Measurements from ENCODE around the gene GPC1. TPM values are rescaled to one million over a fixed set of nuclear protein-coding genes. Genes with fewer than 3 reads are reported as not detected.

The GPC1 gene
- total RNA-seq, 1 donor from 2014 or later, result 252 TPM

DNA sequence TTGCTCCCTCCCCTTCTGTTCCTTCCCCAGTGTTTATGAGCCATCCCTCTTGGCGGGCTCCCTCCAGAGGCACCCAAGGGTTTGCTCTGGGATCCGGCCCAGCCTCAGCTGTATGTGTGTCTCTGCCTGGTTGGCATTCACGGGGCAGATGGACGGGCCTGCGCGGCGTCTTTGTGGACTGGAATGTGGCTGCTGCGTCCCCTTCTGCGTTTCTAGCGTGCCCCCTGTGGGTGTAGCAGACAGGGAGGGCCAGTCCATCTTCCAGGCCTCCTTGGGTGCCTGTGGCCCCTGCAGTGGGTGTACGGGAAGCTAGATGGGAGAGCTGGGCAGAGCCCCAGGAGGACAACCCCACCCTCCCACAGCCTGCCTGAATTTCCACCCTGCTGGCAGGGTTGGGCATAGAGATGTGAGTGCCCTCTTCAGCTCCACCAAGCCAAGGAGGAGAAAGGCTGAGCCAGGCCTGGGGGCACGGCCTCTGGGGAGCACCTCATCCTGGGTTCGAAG lies 15.7 kb downstream of the GPC1 start:
- DNase-seq (ENCODE audit: low read depth) (no peak), FAIRE-seq (no peak)
- H3K4me1 Mint-ChIP-seq (ENCODE audit: low read depth, unreplicated experiment), result peaks cover 27% of the 10 kb centered on the region
- H3K4me1 ChIP-seq (ENCODE audit: insufficient read depth, low read length), result peaks cover 35% of the 10 kb centered on the region
- TF ChIP-seq, protein P1, sequence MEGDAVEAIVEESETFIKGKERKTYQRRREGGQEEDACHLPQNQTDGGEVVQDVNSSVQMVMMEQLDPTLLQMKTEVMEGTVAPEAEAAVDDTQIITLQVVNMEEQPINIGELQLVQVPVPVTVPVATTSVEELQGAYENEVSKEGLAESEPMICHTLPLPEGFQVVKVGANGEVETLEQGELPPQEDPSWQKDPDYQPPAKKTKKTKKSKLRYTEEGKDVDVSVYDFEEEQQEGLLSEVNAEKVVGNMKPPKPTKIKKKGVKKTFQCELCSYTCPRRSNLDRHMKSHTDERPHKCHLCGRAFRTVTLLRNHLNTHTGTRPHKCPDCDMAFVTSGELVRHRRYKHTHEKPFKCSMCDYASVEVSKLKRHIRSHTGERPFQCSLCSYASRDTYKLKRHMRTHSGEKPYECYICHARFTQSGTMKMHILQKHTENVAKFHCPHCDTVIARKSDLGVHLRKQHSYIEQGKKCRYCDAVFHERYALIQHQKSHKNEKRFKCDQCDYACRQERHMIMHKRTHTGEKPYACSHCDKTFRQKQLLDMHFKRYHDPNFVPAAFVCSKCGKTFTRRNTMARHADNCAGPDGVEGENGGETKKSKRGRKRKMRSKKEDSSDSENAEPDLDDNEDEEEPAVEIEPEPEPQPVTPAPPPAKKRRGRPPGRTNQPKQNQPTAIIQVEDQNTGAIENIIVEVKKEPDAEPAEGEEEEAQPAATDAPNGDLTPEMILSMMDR (IDR thresholded peaks at IDR 0.05; ENCODE audit: insufficient read depth, low read depth, low read length), result peak; percentile 6
- no peak for TF ChIP-seq EZH2 (IDR thresholded peaks at IDR 0.05; ENCODE audit: insufficient read depth, low read length)
- H3K4me2 ChIP-seq (ENCODE audit: low read length), result peak overlapping the region; percentile 88
- no peak overlapping the region for H3K27ac Mint-ChIP-seq (ENCODE audit: unreplicated experiment)
- no peak overlapping the region for H3K4me3 Mint-ChIP-seq (ENCODE audit: unreplicated experiment)
- no peaks in the 10 kb centered on the region for H3K36me3 ChIP-seq (ENCODE audit: insufficient read depth, low read length)
- H4K20me1 ChIP-seq (ENCODE audit: insufficient read depth, low read length), result peaks cover 87% of the 10 kb centered on the region
- peaks cover 82% of the 10 kb centered on the region for H3K79me2 ChIP-seq (ENCODE audit: insufficient read depth, low read length)
- no peaks in the 10 kb centered on the region for H3K36me3 Mint-ChIP-seq (ENCODE audit: low read depth, unreplicated experiment)
- H3K9me3 Mint-ChIP-seq (ENCODE audit: unreplicated experiment), result no peaks in the 10 kb centered on the region
- H3K9ac ChIP-seq (ENCODE audit: low read length), result no peak overlapping the region
- H3K27me3 Mint-ChIP-seq (ENCODE audit: low read depth, unreplicated experiment), result no peaks in the 10 kb centered on the region
- no peak overlapping the region for H2AFZ ChIP-seq (ENCODE audit: low read depth, low read length)
- H3K27ac ChIP-seq (ENCODE audit: low read depth, low read length), result no peak overlapping the region
- no peaks in the 10 kb centered on the region for H3K27me3 ChIP-seq (ENCODE audit: insufficient read depth, low read length)
- H3K9me3 ChIP-seq (ENCODE audit: insufficient read depth, low read depth, low read length), result no peaks in the 10 kb centered on the region
- no peak overlapping the region for H3K4me3 ChIP-seq (ENCODE audit: insufficient read depth, low read depth, low read length)

DNA sequence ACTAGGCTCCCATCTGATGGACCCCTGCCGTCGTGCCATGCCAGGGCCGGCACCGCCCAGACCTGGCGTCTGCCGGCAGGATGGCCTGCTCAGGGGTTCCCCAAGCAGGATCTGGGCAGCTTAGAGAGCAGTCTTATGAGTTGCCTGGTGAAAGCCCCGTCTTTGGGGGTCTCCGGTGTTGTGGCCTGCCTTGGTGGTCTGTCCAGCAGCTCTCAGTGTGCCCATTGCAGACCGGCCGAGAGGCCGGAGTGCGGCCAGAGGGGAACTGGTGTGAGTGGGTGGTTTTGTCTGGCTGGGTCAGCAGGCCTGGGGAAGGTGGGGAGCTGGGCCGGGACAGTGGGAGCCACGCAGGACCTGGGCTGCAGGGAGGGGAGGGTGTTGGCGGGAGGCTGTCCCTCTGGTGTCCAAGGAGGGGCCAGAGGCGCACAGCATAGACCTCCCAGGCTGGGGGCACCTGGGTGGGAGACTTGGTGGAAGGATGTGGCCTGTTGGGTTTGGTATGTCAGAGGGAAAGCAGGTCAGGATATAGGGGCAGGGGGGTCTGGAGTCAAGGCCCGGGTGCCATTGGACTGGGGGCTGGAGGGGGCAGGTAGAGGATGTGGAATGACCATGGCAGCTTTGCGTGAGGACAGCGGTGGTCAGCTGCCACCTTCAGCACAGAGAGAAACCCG lies 16.5 kb downstream of the GPC1 start:
- no peaks in the 10 kb centered on the region for H3K36me3 Mint-ChIP-seq (ENCODE audit: low read depth, unreplicated experiment)
- Histone ChIP-seq H3K27ac (ENCODE audit: low read depth, low read length) (no peak overlapping the region), H3K4me3 (ENCODE audit: insufficient read depth, low read depth, low read length) (peak overlapping the region; percentile 42), H3K36me3 (ENCODE audit: insufficient read depth, low read length) (no peaks in the 10 kb centered on the region), H3K9ac (ENCODE audit: low read length) (peak overlapping the region; percentile 27), H2AFZ (ENCODE audit: low read depth, low read length) (no peak overlapping the region), H4K20me1 (ENCODE audit: insufficient read depth, low read length) (peaks cover 87% of the 10 kb centered on the region), H3K27me3 (ENCODE audit: insufficient read depth, low read length) (no peaks in the 10 kb centered on the region), H3K4me2 (ENCODE audit: low read length) (peak overlapping the region; percentile 88), H3K4me1 (ENCODE audit: insufficient read depth, low read length) (peaks cover 35% of the 10 kb centered on the region), H3K9me3 (ENCODE audit: insufficient read depth, low read depth, low read length) (no peaks in the 10 kb centered on the region), H3K79me2 (ENCODE audit: insufficient read depth, low read length) (peaks cover 82% of the 10 kb centered on the region)
- DNase-seq (ENCODE audit: low read depth) (no peak), FAIRE-seq (no peak)
- peak overlapping the region; percentile 76 for H3K4me3 Mint-ChIP-seq (ENCODE audit: unreplicated experiment)
- TF ChIP-seq EZH2 (IDR thresholded peaks at IDR 0.05; ENCODE audit: insufficient read depth, low read length), result no peak
- TF ChIP-seq, protein P1 (IDR thresholded peaks at IDR 0.05; ENCODE audit: insufficient read depth, low read depth, low read length), result no peak
- no peaks in the 10 kb centered on the region for H3K27me3 Mint-ChIP-seq (ENCODE audit: low read depth, unreplicated experiment)
- H3K9me3 Mint-ChIP-seq (ENCODE audit: unreplicated experiment), result no peaks in the 10 kb centered on the region
- H3K4me1 Mint-ChIP-seq (ENCODE audit: low read depth, unreplicated experiment), result peaks cover 27% of the 10 kb centered on the region
- H3K27ac Mint-ChIP-seq (ENCODE audit: unreplicated experiment), result no peak overlapping the region

Data from astrocyte (in vitro differentiated cells and primary cell).